Chondrocyte (in vitro differentiated cells): Measurements from ENCODE around the gene TMCC1. TPM values are rescaled to one million over a fixed set of nuclear protein-coding genes. Genes with fewer than 3 reads are reported as not detected.
"Not testable (repeated sequence)": the region's sequence is repeated elsewhere in the genome, so short reads cannot be mapped to it uniquely, and the experiment has no call there.

Experiments
- DNase-seq: peaks from one replicate; pipeline ENCODE4 v3.0.0; 2021; ENCODE audit warnings: mixed read lengths, low spot score
- H3K27ac Mint-ChIP-seq: one replicate; pipeline ENCODE4 v1.8.0; 2021; ENCODE audit warnings: mild to moderate bottlenecking, moderate library complexity, mixed read lengths; ENCODE audit not compliant: unreplicated experiment
- H3K27me3 Mint-ChIP-seq: 2 replicates; pipeline ENCODE4 v1.8.0; 2021; ENCODE audit warnings: low read depth, mixed read lengths
- H3K36me3 Mint-ChIP-seq: 2 replicates; pipeline ENCODE4 v1.8.0; 2021; ENCODE audit warnings: low read depth, mixed read lengths
- H3K4me1 Mint-ChIP-seq: 2 replicates; pipeline ENCODE4 v1.8.0; 2021; ENCODE audit warnings: low read depth, mild to moderate bottlenecking, mixed read lengths
- H3K4me3 Mint-ChIP-seq: one replicate; pipeline ENCODE4 v1.8.0; 2021; ENCODE audit warnings: mild to moderate bottlenecking, moderate library complexity, mixed read lengths; ENCODE audit not compliant: unreplicated experiment
- H3K9me3 Mint-ChIP-seq: 2 replicates; pipeline ENCODE4 v1.8.0; 2021; ENCODE audit warnings: low read depth, mixed read lengths
- total RNA-seq: library from RNA; stranded (reverse); gene quantifications from 3 replicates; pipeline ENCODE4 v1.2.1, GENCODE V29; 2021
- TF ChIP-seq, protein P1 (sequence below): fragments of 200-600 bp; sonication (generic); IDR thresholded peaks from 2 replicates; pipeline ENCODE4 v1.5.0; 2021; ENCODE audit warnings: antibody characterized with exemption, mild to moderate bottlenecking, moderate library complexity

TMCC1 gene
- total RNA-seq, 1 donor from 2014 or later: 34.3 TPM

DNA sequence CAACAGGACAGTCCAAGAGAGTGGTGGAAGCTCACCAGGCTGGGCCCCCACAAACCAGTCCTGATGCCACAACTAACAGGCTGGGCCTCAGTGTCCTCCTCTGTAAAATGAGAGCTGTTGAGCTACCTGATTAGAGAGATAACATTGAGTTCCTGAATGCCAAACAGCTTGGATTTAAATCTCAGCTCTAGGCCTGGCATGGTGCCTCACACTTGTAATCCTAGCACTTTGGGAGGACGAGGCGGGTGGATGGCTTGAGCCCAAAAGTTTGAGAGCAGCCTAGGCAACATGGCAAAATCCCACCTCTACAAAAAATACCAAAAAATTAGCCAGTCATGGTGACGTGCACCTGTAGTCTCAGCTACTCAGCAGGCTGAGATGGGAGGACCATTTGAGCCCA is 20.1 kb upstream of the TMCC1 start:
- no peak for DNase-seq
- Mint-ChIP-seq H3K9me3 (peaks cover 28% of the 10 kb centered on the region), H3K4me3 (no peak overlapping the region)

DNA sequence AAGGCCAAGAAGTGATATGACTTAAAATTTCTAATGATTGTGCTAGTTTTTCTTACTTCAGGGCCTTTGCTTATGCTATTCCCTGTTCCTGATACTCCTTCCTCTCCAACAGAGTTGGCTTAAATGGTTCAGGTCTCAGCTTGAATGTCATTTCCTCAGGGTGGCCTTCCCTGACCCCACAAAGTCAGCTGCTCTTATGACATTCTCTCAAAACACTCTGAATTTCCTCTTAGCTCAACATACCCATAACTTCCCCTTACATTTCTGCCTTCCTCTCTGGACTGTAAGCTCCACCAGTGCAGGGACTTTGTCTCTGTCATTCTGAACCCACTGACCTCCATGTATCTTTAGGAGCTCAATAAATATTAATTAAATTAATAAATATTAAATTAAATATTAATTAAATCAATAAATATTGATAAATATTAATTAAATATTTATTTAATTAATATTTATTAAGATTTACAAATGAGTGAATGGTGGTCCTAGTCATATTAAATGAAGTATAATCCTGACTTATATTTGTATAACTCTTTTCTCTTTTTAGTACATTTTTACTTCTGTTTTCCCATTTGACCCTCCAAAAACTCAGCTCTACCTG is 17.9 kb upstream of the TMCC1 start:
- TF ChIP-seq, protein P1, sequence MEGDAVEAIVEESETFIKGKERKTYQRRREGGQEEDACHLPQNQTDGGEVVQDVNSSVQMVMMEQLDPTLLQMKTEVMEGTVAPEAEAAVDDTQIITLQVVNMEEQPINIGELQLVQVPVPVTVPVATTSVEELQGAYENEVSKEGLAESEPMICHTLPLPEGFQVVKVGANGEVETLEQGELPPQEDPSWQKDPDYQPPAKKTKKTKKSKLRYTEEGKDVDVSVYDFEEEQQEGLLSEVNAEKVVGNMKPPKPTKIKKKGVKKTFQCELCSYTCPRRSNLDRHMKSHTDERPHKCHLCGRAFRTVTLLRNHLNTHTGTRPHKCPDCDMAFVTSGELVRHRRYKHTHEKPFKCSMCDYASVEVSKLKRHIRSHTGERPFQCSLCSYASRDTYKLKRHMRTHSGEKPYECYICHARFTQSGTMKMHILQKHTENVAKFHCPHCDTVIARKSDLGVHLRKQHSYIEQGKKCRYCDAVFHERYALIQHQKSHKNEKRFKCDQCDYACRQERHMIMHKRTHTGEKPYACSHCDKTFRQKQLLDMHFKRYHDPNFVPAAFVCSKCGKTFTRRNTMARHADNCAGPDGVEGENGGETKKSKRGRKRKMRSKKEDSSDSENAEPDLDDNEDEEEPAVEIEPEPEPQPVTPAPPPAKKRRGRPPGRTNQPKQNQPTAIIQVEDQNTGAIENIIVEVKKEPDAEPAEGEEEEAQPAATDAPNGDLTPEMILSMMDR: no peak
- Mint-ChIP-seq H3K4me3 (no peak overlapping the region), H3K27me3 (no peaks in the 10 kb centered on the region), H3K36me3 (peaks cover 5% of the 10 kb centered on the region), H3K9me3 (peaks cover 20% of the 10 kb centered on the region), H3K27ac (no peak overlapping the region), H3K4me1 (no peaks in the 10 kb centered on the region)
- no peak for DNase-seq

More for the DNA sequence above, 20.1 kb upstream of the TMCC1 start:
- TF ChIP-seq, protein P1: no peak
- Mint-ChIP-seq H3K36me3 (peaks cover 4% of the 10 kb centered on the region), H3K27ac (no peak overlapping the region), H3K4me1 (no peaks in the 10 kb centered on the region), H3K27me3 (no peaks in the 10 kb centered on the region)

DNA sequence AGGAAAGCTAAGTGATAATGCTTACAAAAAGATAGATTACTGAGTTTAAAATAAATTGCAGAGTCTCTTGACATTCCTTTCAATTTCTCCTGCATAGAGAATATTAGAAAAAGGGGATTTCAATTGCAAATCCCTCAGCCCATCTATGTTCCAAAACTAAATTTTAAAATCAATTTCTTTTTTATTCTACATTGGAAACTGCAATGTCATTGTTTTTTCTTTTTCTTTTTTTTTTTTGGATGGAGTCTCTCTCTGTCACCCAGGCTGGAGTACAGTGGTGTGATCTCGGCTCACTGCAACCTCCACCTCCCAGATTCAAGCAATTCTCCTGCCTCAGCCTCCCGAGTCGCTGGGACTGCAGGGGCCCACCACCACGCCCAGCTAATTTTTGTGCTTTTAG is 15.7 kb upstream of the TMCC1 start:
- H3K36me3 Mint-ChIP-seq: peaks cover 21% of the 10 kb centered on the region
- not testable (repeated sequence) for H3K4me3 Mint-ChIP-seq, H3K4me1 Mint-ChIP-seq, DNase-seq, H3K27me3 Mint-ChIP-seq, H3K27ac Mint-ChIP-seq
- H3K9me3 Mint-ChIP-seq: peaks cover 25% of the 10 kb centered on the region

DNA sequence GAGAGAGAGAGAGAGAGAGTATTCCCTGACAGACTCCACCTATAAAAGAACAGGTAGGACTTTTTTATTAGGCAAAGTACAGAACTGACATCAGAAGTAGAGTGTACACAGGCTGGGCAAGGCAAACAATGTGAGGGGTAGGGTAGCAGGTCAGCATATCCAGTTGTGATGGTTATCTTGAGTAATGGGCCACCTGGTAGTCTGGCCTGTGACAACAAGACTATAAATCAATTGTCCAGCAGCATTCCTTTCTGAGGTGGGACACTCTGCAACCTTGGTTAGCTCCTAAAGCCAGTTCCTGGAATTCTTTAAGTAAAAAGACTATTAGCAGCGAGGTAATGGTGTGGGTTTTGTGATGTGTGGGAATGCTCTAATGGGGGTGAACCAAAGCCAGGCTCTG is 14.9 kb upstream of the TMCC1 start:
- H3K27me3 Mint-ChIP-seq: no peaks in the 10 kb centered on the region
- TF ChIP-seq, protein P1: no peak
- no peak for DNase-seq
- H3K4me3 Mint-ChIP-seq: no peak overlapping the region
- no peak overlapping the region for H3K27ac Mint-ChIP-seq
- H3K36me3 Mint-ChIP-seq: peaks cover 23% of the 10 kb centered on the region
- H3K4me1 Mint-ChIP-seq: no peaks in the 10 kb centered on the region
- H3K9me3 Mint-ChIP-seq: peaks cover 32% of the 10 kb centered on the region

DNA sequence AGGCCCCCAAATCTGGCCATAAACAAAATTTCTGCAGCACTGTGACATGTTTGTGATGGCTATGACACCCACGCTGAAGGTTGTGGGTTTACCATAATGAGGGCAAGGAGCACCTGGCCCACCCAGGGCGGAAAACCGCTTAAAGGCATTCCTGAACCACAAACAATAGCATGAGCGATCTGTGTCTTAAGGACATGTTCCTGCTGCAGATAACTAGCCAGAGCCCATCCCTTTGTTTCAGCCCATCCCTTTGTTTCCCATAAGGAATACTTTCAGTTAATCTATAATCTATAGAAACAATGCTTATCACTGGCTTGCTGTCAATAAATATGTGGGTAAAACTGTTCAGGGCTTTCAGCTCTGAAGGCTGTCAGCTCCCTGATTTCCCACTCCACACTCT is 7.8 kb upstream of the TMCC1 start:
- not testable (repeated sequence) for H3K4me1 Mint-ChIP-seq, H3K27ac Mint-ChIP-seq, H3K4me3 Mint-ChIP-seq, H3K27me3 Mint-ChIP-seq, DNase-seq
- H3K9me3 Mint-ChIP-seq: peaks cover 43% of the 10 kb centered on the region
- H3K36me3 Mint-ChIP-seq: peaks cover 27% of the 10 kb centered on the region

DNA sequence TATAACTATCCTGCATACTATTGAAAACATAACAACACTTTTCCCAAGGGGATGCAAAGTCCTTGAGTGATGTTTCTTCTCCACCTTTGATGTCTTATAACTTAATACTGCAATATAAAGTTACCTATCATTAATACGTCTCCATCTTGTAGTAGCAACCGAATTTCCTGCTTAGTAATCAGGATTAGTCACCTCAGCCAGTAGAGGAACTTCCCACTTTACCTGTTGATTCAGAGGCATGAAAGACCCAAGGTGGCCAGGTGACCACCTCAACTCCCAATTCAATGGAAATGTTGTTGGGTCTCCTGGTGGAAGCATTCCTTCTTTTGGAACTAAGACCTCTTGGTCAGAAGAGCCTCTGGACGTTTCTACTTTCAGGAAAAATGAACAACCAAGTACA is 3.5 kb upstream of the TMCC1 start:
- DNase-seq: no peak
- TF ChIP-seq, protein P1: no peak
- Mint-ChIP-seq H3K9me3 (peaks cover 10% of the 10 kb centered on the region), H3K27me3 (no peaks in the 10 kb centered on the region), H3K4me1 (peaks cover 12% of the 10 kb centered on the region), H3K36me3 (peaks cover 6% of the 10 kb centered on the region), H3K4me3 (no peak overlapping the region), H3K27ac (no peak overlapping the region)
